Fibroblast of villous mesenchyme (primary cell): ENCODE data around the gene IGFBP1. TPM values are rescaled to one million over a fixed set of nuclear protein-coding genes. Genes with fewer than 3 reads are reported as not detected.

Experiments
- DNase-seq: peaks from one replicate; pipeline ENCODE4 v3.0.0-alpha.2; 2010; ENCODE audit warnings: low read depth
- H3K4me3 ChIP-seq: 2 replicates; pipeline ENCODE4 v1.5.1; 2011; ENCODE audit warnings: low read depth, mild to moderate bottlenecking, low read length
- total RNA-seq: library from RNA; depleted of rRNA; stranded (reverse); fragments of >200 nt; gene quantifications from 2 replicates; pipeline ENCODE4 v1.2.3, GENCODE V29; 2012
- TF ChIP-seq, protein P1 (sequence below): IDR thresholded peaks from 2 replicates; pipeline ENCODE4 v1.5.1; 2012; ENCODE audit warnings: low read depth, mild to moderate bottlenecking, low read length; ENCODE audit not compliant: insufficient read depth

The IGFBP1 gene
- total RNA-seq, 1 donor: under 0.01 TPM

DNA sequence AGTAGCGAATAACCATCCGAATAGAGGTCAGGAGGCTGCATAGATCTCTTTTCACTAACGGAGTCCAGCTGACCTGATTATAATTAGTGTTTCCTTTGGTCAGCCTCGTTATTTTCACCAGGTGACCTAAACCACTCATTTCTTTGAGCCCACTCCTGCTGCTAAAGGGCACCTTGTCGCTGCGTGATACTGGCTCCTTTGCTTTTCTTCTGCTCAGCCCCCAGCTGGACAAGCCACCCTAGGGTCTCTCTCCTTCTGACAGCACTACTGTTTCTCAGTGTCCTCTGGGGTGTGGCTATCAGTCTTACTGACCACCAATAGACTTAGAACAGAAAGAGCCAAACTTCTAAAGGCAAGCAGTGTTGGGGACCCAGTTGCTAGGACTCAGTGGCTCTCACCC, 35.5 kb downstream of the IGFBP1 start:
- TF ChIP-seq, protein P1, sequence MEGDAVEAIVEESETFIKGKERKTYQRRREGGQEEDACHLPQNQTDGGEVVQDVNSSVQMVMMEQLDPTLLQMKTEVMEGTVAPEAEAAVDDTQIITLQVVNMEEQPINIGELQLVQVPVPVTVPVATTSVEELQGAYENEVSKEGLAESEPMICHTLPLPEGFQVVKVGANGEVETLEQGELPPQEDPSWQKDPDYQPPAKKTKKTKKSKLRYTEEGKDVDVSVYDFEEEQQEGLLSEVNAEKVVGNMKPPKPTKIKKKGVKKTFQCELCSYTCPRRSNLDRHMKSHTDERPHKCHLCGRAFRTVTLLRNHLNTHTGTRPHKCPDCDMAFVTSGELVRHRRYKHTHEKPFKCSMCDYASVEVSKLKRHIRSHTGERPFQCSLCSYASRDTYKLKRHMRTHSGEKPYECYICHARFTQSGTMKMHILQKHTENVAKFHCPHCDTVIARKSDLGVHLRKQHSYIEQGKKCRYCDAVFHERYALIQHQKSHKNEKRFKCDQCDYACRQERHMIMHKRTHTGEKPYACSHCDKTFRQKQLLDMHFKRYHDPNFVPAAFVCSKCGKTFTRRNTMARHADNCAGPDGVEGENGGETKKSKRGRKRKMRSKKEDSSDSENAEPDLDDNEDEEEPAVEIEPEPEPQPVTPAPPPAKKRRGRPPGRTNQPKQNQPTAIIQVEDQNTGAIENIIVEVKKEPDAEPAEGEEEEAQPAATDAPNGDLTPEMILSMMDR: no peak
- DNase-seq: no peak
- no peak overlapping the region for H3K4me3 ChIP-seq

DNA sequence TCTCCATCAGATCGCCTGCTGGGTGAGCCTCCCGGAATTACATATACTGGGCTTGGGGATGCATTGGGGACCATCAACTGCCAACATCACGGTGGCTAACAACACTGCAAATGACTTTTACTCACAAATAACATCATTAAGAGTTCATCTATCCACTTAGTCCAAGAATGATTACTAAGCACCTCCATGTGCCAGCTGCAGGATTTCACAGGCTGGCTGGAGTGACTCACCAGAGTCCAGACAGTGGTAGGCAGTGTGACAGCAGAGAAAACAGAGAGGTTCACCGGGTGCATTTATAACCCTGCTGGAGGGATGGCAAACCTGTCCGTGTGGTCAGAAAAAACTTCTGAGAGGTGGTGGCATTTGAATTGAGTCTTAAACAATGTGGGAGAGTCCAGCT, 36.0 kb downstream of the IGFBP1 start:
- no peak overlapping the region for H3K4me3 ChIP-seq
- TF ChIP-seq, protein P1: no peak
- DNase-seq: peak; percentile 73

DNA sequence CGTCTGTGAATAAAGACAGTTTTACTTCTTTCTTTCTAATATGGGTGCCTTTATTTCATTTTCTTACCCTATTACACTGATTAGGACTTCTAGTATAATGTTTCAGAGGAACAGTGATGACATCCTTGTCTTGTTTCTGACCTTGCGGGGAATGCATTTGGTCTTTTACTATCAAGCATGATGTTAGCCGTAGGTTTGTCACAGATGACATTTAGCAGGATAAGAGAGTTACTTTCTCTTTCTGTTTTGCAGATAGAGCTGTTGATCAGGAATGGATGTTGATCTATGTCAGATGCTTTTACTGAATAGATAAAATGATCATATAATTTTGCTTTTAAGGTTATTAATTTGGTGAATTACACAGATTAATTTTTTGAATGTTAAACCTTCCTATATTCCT, 39.4 kb downstream of the IGFBP1 start:
- DNase-seq: no peak
- H3K4me3 ChIP-seq: no peak overlapping the region
- TF ChIP-seq, protein P1: no peak

DNA sequence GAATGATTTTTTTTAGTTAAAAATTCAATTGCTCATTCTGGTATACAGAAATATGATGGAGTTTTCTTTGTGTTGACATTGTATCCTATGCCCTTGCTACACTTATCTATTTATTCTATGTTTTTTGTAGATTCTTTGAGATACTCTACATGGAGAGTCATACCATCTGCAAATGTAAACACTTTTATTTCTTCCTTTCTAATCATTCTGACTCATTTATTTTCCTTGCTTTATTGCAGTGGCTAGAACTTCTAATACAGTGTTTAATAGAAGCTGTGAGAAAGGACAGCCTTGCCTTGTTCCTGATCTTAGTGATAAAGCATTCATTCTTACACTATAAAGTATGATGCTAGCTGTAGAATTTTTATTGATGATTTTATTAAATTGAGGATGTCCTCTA, 42.7 kb downstream of the IGFBP1 start:
- DNase-seq: no peak
- H3K4me3 ChIP-seq: no peak overlapping the region
- TF ChIP-seq, protein P1: no peak

DNA sequence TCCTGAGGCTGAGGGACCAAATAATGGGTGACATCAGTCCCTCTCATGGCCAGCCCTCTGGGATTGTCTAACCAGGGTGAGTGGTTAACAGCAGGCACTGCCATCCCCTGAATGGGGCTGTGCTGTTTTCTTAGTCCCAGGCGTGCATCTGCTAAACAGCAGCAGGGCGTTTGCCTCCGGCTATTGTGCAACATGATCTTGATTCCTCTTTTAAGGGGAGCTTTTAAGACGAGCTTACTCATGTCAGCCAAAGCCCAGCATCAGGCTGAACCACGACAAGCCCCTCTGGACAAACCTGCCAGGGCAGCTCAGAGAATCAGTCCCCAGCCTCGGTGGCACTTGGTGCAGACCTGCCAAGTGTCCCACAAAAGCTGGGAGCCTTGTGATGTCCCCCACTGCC, 49.0 kb downstream of the IGFBP1 start:
- DNase-seq: no peak
- TF ChIP-seq, protein P1: no peak
- H3K4me3 ChIP-seq: no peak overlapping the region

DNA sequence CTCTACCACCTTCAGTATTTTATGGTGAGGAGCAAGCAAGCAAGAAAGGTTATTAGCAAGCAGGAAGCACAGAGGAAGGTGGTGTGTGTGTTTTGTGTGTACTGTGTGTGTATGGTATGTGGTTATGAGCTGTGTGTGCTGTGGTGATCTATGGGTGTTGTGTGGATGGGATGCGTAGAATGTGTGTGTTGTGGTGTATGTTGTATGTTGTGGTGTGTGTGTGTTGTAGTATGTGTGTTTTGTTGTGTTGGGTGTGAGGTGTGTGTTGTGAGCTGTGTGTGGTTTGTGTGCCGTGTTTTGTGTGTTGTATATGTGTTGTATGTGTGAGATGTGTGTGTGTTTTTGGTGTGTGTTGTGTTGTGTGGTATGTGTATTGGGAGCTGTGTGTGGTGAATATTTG, 49.6 kb downstream of the IGFBP1 start:
- no peak overlapping the region for H3K4me3 ChIP-seq
- TF ChIP-seq, protein P1: no peak
- DNase-seq: no peak

DNA sequence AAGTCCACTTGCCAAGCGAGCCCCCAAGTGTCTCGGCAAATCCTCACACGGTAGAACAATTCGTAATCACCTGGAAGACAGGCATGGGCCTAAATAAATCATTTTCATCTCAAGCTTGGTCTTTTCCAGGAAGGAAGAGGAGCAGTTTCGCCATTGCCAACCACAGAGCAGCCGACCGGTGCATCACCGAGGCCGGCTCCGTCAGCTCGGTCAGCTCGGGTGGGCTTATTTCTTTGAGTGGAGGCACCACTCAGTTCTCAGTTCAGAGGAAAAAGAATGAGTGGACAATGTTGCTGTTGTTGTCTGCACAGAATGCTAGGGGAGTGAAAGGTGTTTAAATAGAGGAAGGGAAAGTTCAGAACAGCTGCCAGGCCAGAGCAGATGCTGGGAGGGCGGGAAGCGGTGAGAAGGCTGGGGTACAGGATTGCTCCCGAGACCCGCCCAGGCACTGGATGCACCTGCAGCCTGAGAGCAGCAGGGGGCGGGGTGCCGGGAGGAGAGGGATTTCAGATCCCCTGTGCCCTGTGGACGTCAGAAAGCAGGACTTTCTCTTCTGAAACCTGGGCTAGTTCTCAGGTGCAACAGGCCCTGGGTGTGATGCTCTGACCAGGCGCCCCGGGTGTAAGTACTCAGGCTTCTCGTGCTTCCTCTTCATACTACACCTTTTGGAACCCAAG, 50.5 kb downstream of the IGFBP1 start:
- H3K4me3 ChIP-seq: no peak overlapping the region
- TF ChIP-seq, protein P1: peak; percentile 26
- no peak for DNase-seq
